HepG2 (cell line): Measurements from ENCODE around the gene NAA16. TPM values are rescaled to one million over a fixed set of nuclear protein-coding genes. Genes with fewer than 3 reads are reported as not detected.
A peak's percentile ranks its signal among the peaks of the same experiment; 100 is the strongest.

Experiments
- ATAC-seq: fragments of 200-7000 bp; cut with Tn5 transposase; 3 replicates; pipeline ENCODE4 v1.9.1; 2020; ENCODE audit warnings: mild to moderate bottlenecking, moderate library complexity
- BruUV-seq: library from RNA; stranded (reverse); fragments of 400-500 nt; replicated peaks from 2 replicates; lab custom pipeline; 2021; lab: Mats Ljungman, UMichigan
- CTCF ChIA-PET: fragments of 300-600 bp; formaldehyde crosslinking; extraction: SDS; loops from one replicate; lab custom pipeline; 2021; ENCODE audit warnings: low total read pairs, inconsistent platforms, low intra/inter-chr PET ratio; lab: Yijun Ruan, JAX
- POLR2A ChIA-PET: fragments of 350-600 bp; sonication (Branson Sonifier 250); formaldehyde crosslinking; loops from one replicate; lab custom pipeline; 2020; ENCODE audit warnings: antibody characterized with exemption, inconsistent platforms; lab: Yijun Ruan, JAX
- DNase-seq: peaks from one replicate; pipeline ENCODE4 v3.0.0-alpha.2; 2015; ENCODE audit warnings: low spot score
- FAIRE-seq: peaks from 3 replicates; lab custom pipeline; 2011; peaks lifted over from hg19 to GRCh38; lab: Jason Lieb, UNC
- H2AFZ ChIP-seq: one replicate; pipeline ENCODE4 v1.6.1; 2011; ENCODE audit warnings: low read length, inconsistent platforms
- H3K27ac ChIP-seq: fragments of 300-600 bp; 3 replicates; pipeline ENCODE4 v1.8.0; 2011; ENCODE audit warnings: mixed run types, mild to moderate bottlenecking, mixed read lengths, low read length, inconsistent platforms; ENCODE audit not compliant: insufficient read depth; ENCODE audit errors: extremely low read length
- H3K27me3 ChIP-seq, 2 experiments: fragments of 200-600 bp in 1 of 2; 2 replicates in 1 of 2; 3 replicates in 1 of 2; pipeline versions ENCODE4 v1.6.0 to v1.8.0; 2011; ENCODE audit warnings: low read length in 2 of 2, mild to moderate bottlenecking in 2 of 2, moderate library complexity in 2 of 2, inconsistent platforms in 1 of 2; ENCODE audit not compliant: insufficient read depth in 2 of 2, control insufficient read depth in 1 of 2
- H3K36me3 ChIP-seq, 2 experiments: fragments of 200-600 bp in 1 of 2; replicated peaks in 1 of 2; 2 replicates in 1 of 2; 3 replicates in 1 of 2; pipeline versions ENCODE4 v1.5.1 to v1.8.0; 2011; ENCODE audit warnings: low read length in 2 of 2, inconsistent platforms in 1 of 2; ENCODE audit not compliant: insufficient read depth in 2 of 2, control insufficient read depth in 1 of 2
- H3K4me1 ChIP-seq: 2 replicates; pipeline ENCODE4 v1.5.1; 2012; ENCODE audit warnings: low read length, inconsistent platforms; ENCODE audit not compliant: insufficient read depth
- H3K4me2 ChIP-seq: 2 replicates; pipeline ENCODE4 v1.6.0; 2011; ENCODE audit warnings: low read depth, low read length, inconsistent platforms
- H3K4me3 ChIP-seq, 3 experiments: fragments of 200-600 bp in 1 of 3; sonication (generic), shearing (Covaris generic) in 1 of 3; replicated peaks in 1 of 3; 2 replicates each; pipeline ENCODE4 v1.5.1; 2011 to 2016; ENCODE audit warnings: low read length in 3 of 3, inconsistent platforms in 2 of 3, low read depth in 2 of 3, mild to moderate bottlenecking in 2 of 3, control low read depth in 1 of 3, mixed read lengths in 1 of 3; ENCODE audit not compliant: insufficient read depth in 1 of 3
- H3K79me2 ChIP-seq: one replicate; pipeline ENCODE4 v1.6.1; 2011; ENCODE audit warnings: low read length, inconsistent platforms; ENCODE audit not compliant: insufficient read depth
- H3K9ac ChIP-seq: 2 replicates; pipeline ENCODE4 v1.6.0; 2011; ENCODE audit warnings: mild to moderate bottlenecking, low read depth, low read length, inconsistent platforms; ENCODE audit not compliant: insufficient read depth
- H3K9me3 ChIP-seq: 2 replicates; pipeline ENCODE4 v1.5.1; 2012; ENCODE audit warnings: mild to moderate bottlenecking, low read length
- H4K20me1 ChIP-seq: 2 replicates; pipeline ENCODE4 v1.6.0; 2011; ENCODE audit warnings: inconsistent platforms, mild to moderate bottlenecking, low read length, moderate library complexity; ENCODE audit not compliant: insufficient read depth
- MAFF ChIP-seq: IDR thresholded peaks from 2 replicates; pipeline ENCODE4 v1.6.1; 2011; ENCODE audit warnings: low read depth, low read length, improper control_type of control experiment
- MAFK ChIP-seq, 2 experiments: IDR thresholded peaks in 1 of 2; conservative IDR thresholded peaks in 1 of 2; 2 replicates each; pipeline ENCODE4 v1.6.1; 2011; ENCODE audit warnings: improper control_type of control experiment in 2 of 2, low read length in 2 of 2
- MEIS1 ChIP-seq: sonication (generic); formaldehyde crosslinking; IDR thresholded peaks from 2 replicates; pipeline ENCODE4 v1.9.0; 2021; ENCODE audit warnings: mild to moderate bottlenecking, missing genetic modification reagents, moderate library complexity, borderline replicate concordance
- MYPOP ChIP-seq: sonication (generic); formaldehyde crosslinking; IDR thresholded peaks from 2 replicates; pipeline ENCODE4 v1.8.1; 2023; ENCODE audit warnings: mild to moderate bottlenecking, moderate library complexity, missing genetic modification reagents
- ZBTB46 ChIP-seq: sonication (generic); formaldehyde crosslinking; IDR thresholded peaks from 2 replicates; pipeline ENCODE4 v1.4.0; 2020; ENCODE audit warnings: mild to moderate bottlenecking, missing genetic modification reagents, borderline replicate concordance
- ZKSCAN1 ChIP-seq: fragments of 150-350 bp; IDR thresholded peaks from 2 replicates; pipeline ENCODE4 v1.6.1; 2014; ENCODE audit warnings: low read length
- ZNF33B ChIP-seq: sonication (generic); formaldehyde crosslinking; IDR thresholded peaks from 2 replicates; pipeline ENCODE4 v1.5.1; 2020; ENCODE audit warnings: mild to moderate bottlenecking, missing genetic modification reagents
- ZNF609 ChIP-seq: sonication (generic); formaldehyde crosslinking; IDR thresholded peaks from 2 replicates; pipeline ENCODE4 v1.4.0; 2020; ENCODE audit warnings: mild to moderate bottlenecking, missing genetic modification reagents, borderline replicate concordance
- WGBS: methylation state at CpG from one replicate; pipeline ENCODE4 v1.1.6; 2017; ENCODE audit warnings: low lambda C conversion rate; 5-methylcytosine and 5-hydroxymethylcytosine counted together
- in situ Hi-C: cut with HindIII; loops from 2 replicates; pipeline ENCODE4 v1.10.0; 2017; ENCODE audit warnings: low pct_unique_long_range_greater_than_20kb; ENCODE audit not compliant: extremely low pct_ligation_motif_present
- intact Hi-C: fragments of 100-400 bp; cut with micrococcal nuclease; formaldehyde crosslinking; loops from one replicate; pipeline ENCODE4 v1.10.0; 2022; ENCODE audit not compliant: unreplicated experiment
- polyA plus RNA-seq, 8 experiments: library from polyadenylated mRNA; depleted of rRNA in 3 of 8; stranded (reverse) in 7 of 8; unstranded in 1 of 8; fragments of >200 nt; fragmentation: Illumina TruSeq in 4 of 8; extraction: Trizol in 4 of 8; gene quantifications; 2 replicates each; pipeline versions ENCODE4 v1.2.1 to v1.2.3, GENCODE V29; 2011 to 2016; ENCODE audit warnings: low read depth in 4 of 8, missing spikeins in 1 of 8, mixed read lengths in 1 of 8; ENCODE audit not compliant: insufficient read depth in 1 of 8
- total RNA-seq, 5 experiments: library from RNA; depleted of rRNA; stranded (reverse); fragments of >200 nt; fragmentation: Illumina TruSeq; extraction: Trizol; gene quantifications; 2 replicates each; pipeline ENCODE4 v1.2.3, GENCODE V29; 2016; ENCODE audit warnings: low read depth in 1 of 5

NAA16 gene
- total and polyA plus RNA-seq, 2 of the 13 experiments (the other 11 are each of a cell fraction or from before 2014, with no cell fraction given), result 9.2 to 15.1 TPM

- no peak for TF ChIP-seq ZNF609 (CRISPR knock-in tag)
- TF ChIP-seq ZBTB46 (CRISPR knock-in tag), result no peak
- no peak for TF ChIP-seq ZKSCAN1
- TF ChIP-seq MYPOP (CRISPR knock-in tag), result no peak
Measured at GRCh38 chr13:41403983-41404382, 92.9 kb downstream of the NAA16 start (continued).

GRCh38 chr13:41405367-41405766 lies 94.3 kb downstream of the NAA16 start:
- no peaks in the 10 kb centered on the region for H3K9me3 ChIP-seq
- no peak overlapping the region for H3K4me2 ChIP-seq
- H3K27me3 ChIP-seq, result no peaks in the 10 kb centered on the region
- ChIA-PET CTCF (no interaction called here), POLR2A (no interaction called here)
- DNase-seq (no peak), ATAC-seq (no peak), FAIRE-seq (no peak)
- 2% methylated on average over 2 of the region's 2 CpGs for WGBS
- no peak for TF ChIP-seq MEIS1
- no peak for TF ChIP-seq ZNF33B (CRISPR knock-in tag)
- 0 out of 2 replicates have a peak, but pooled peaks have one; percentile 1 for TF ChIP-seq MAFF
- TF ChIP-seq MAFK (conservative IDR thresholded peaks at IDR 0.05 in 1 of 2, IDR thresholded peaks at IDR 0.05 in 1 of 2; ENCODE audit: low read length in 2 of 2), result 0 out of 4 replicates have a peak, but pooled peaks of 1 of the 2 experiments have one; percentile 25
- no peak overlapping the region for H3K27ac ChIP-seq
- in situ Hi-C loops, result loop anchor here (25.0 kb wide), 1 partner anchor 707 kb away; no protein-coding TSS in a partner anchor
- no TSS peak for BruUV-seq
- H3K4me3 ChIP-seq, result no peak overlapping the region
- intact Hi-C loops, result no loop called here
- H3K79me2 ChIP-seq, result no peaks in the 10 kb centered on the region
- H3K9ac ChIP-seq, result no peak overlapping the region
- H2AFZ ChIP-seq, result no peak overlapping the region
- H4K20me1 ChIP-seq, result no peaks in the 10 kb centered on the region
- no peaks in the 10 kb centered on the region for H3K36me3 ChIP-seq
- peaks cover 19% of the 10 kb centered on the region; the same call in 1 of the 2 replicates for H3K4me1 ChIP-seq
